Transverse colon (tissue), 4 donors: ENCODE data around the gene SLC7A1.

Source experiments
- CTCF ChIP-seq, 5 experiments: fragments of 200-600 bp in 3 of 5; fragments of 450-650 bp in 2 of 5; sonication (generic) in 3 of 5; IDR thresholded peaks; 1 replicate in 2 of 5; 2 replicates in 3 of 5; pipeline ENCODE4 v1.5.1; 2016 to 2017; ENCODE audit warnings: antibody characterized with exemption in 5 of 5, inconsistent platforms in 3 of 5, mild to moderate bottlenecking in 2 of 5, moderate library complexity in 1 of 5
- POLR2A ChIP-seq: fragments of 450-650 bp; IDR thresholded peaks from one replicate; pipeline ENCODE4 v1.6.1; 2016; ENCODE audit warnings: antibody characterized with exemption, mild to moderate bottlenecking, moderate library complexity
- POLR2AphosphoS5 ChIP-seq, 3 donors: sonication (generic); formaldehyde crosslinking; IDR thresholded peaks; one replicate each; pipeline ENCODE4 v1.6.1; 2016; ENCODE audit warnings: antibody characterized with exemption in 3 of 3

DNA sequence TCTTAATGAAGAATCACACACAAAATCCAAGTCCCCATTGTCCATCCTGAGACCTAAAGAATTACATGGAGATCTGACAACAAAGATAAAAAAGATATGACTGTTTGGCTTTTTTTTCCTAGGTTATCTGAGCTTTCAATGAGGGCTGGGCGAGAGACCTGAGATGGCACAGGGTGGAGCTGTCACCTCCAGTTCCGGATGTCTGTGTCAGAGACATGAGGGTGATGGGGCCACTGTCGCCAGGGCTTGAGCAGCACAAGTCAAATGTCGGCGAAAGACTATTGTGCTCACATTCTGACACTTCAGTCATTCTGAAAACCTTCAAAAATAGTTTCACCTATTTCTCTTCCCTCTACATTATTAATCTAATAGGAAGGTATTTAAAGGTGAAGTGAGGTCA, 65.7 kb downstream of the SLC7A1 start:
- TF ChIP-seq CTCF (IDR thresholded peaks at IDR 0.05) (no peak), POLR2A (no peak), POLR2AphosphoS5 (IDR thresholded peaks at IDR 0.05) (no peak)
